ENCODE data around the gene METTL14. TPM values are rescaled to one million over a fixed set of nuclear protein-coding genes. Genes with fewer than 3 reads are reported as not detected.

The METTL14 gene
- 37.4 and 77.5 TPM in 2 replicates for total RNA-seq

DNA sequence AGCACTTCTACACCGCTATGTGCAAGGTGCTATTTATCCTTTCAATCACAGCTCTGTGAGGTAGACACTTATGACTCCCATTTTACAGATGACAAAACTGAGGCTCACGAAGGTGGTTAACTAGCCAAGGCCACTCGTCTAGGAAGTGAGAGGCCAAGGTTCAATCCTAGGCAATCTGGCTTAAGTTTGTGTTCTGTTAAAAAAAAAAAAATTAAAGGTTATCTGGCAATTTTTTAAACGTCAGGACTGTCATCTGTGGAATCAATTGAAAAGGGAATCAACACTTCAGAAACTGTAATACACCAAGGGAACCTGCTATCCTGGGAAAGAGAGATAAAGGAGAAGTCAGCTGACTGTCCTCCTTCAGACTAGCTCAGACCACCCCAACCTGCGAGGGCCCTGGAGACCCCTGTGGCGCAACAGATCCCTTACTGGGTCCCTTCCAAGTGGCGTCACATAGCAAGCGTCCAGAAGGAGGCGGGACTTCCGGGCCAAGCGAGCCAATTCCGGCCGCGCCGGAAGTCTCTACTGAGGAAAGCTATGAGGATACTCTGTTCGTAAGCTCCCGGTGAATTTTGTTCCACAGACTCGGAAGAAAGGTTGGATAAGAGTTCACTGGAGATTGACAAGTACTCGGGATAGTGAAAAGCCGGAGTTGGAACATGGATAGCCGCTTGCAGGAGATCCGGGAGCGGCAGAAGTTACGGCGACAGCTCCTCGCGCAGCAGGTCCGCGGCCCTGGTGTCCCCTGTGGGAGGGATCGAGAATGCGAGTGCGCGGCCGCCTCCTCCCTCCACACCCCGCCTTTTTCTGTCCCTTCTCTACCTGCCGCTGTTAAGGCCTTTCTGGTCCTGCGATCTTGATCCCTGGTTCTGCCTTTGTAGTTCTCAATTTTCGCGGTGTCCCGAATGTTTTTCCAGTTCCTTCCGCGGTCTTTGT is at the start of gene METTL14:
TSS of gene METTL14 (plus strand) at position 520 of the 939 bp plus-strand sequence. CDS start at position 663, 143 bp downstream.

Other genes with a start within 250 kb of the METTL14 start
- 85.1 and 97.2 TPM in 2 replicates for gene SEC24D, start 150.7 kb downstream of the METTL14 start, total RNA-seq
- gene SYNPO2, start 203.5 kb downstream of the METTL14 start, total RNA-seq: 13.6 and 83.4 TPM in 2 replicates

Data from regular cardiac myocyte (primary cell).